ENCODE results near the gene ADGRG1.

ADGRG1 gene

GRCh38 chr16:57633383-57634064, 5.1 kb downstream of the ADGRG1 start:
- Histone ChIP-seq H3K27me3 (no peaks in the 10 kb centered on the region), H3K36me3 (no peaks in the 10 kb centered on the region), H3K4me3 (no peak overlapping the region), H3K4me2 (peak overlapping the region; percentile 35), H4K20me1 (no peaks in the 10 kb centered on the region), H3K9ac (no peak overlapping the region), H3K4me1 (peaks cover 84% of the 10 kb centered on the region), H3K27ac (peak overlapping the region; percentile 11), H3K9me3 (no peaks in the 10 kb centered on the region)
- TF ChIP-seq Cebpa-rat (IDR thresholded peaks at IDR 0.05): no peak

- TF ChIP-seq Cebpa-rat (IDR thresholded peaks at IDR 0.05): no peak
- H3K4me2 ChIP-seq: peak overlapping the region; percentile 35
- no peaks in the 10 kb centered on the region for H3K27me3 ChIP-seq
- H3K36me3 ChIP-seq: no peaks in the 10 kb centered on the region
- H4K20me1 ChIP-seq: no peaks in the 10 kb centered on the region
- H3K4me3 ChIP-seq: no peak overlapping the region
- no peak overlapping the region for H3K9ac ChIP-seq
- H3K4me1 ChIP-seq: peaks cover 84% of the 10 kb centered on the region
- peak overlapping the region; percentile 11 for H3K27ac ChIP-seq
- no peaks in the 10 kb centered on the region for H3K9me3 ChIP-seq
Measured at GRCh38 chr16:57634171-57634570, 5.7 kb downstream of the ADGRG1 start.

GRCh38 chr16:57635266-57636097, 7.1 kb downstream of the ADGRG1 start:
- H3K4me1 ChIP-seq: peaks cover 85% of the 10 kb centered on the region
- no peaks in the 10 kb centered on the region for H3K36me3 ChIP-seq
- H3K27ac ChIP-seq: no peak overlapping the region
- no peak for TF ChIP-seq Cebpa-rat (IDR thresholded peaks at IDR 0.05)
- no peaks in the 10 kb centered on the region for H3K9me3 ChIP-seq
- no peaks in the 10 kb centered on the region for H3K27me3 ChIP-seq
- H3K4me3 ChIP-seq: no peak overlapping the region
- H3K9ac ChIP-seq: no peak overlapping the region
- H4K20me1 ChIP-seq: no peaks in the 10 kb centered on the region
- peak overlapping the region; percentile 13; the same call in 1 of the 2 replicates for H3K4me2 ChIP-seq

GRCh38 chr16:57636184-57636583, 7.8 kb downstream of the ADGRG1 start:
- no peak overlapping the region for H3K4me2 ChIP-seq
- no peaks in the 10 kb centered on the region for H3K27me3 ChIP-seq
- no peak overlapping the region for H3K9ac ChIP-seq
- no peaks in the 10 kb centered on the region for H3K36me3 ChIP-seq
- no peaks in the 10 kb centered on the region for H3K9me3 ChIP-seq
- peaks cover 85% of the 10 kb centered on the region for H3K4me1 ChIP-seq
- H4K20me1 ChIP-seq: no peaks in the 10 kb centered on the region
- H3K4me3 ChIP-seq: no peak overlapping the region
- no peak for TF ChIP-seq Cebpa-rat (IDR thresholded peaks at IDR 0.05)
- no peak overlapping the region for H3K27ac ChIP-seq

- H3K27me3 ChIP-seq: no peaks in the 10 kb centered on the region
- peaks cover 85% of the 10 kb centered on the region for H3K4me1 ChIP-seq
- peak overlapping the region; percentile 88 for H3K4me2 ChIP-seq
- no peaks in the 10 kb centered on the region for H3K36me3 ChIP-seq
- no peak for TF ChIP-seq Cebpa-rat (IDR thresholded peaks at IDR 0.05)
- peak overlapping the region; percentile 52 for H3K9ac ChIP-seq
- H3K27ac ChIP-seq: peak overlapping the region; percentile 72
- H3K9me3 ChIP-seq: no peaks in the 10 kb centered on the region
- no peaks in the 10 kb centered on the region for H4K20me1 ChIP-seq
- H3K4me3 ChIP-seq: no peak overlapping the region
Measured at GRCh38 chr16:57637020-57637419, 8.6 kb downstream of the ADGRG1 start.

GRCh38 chr16:57637424-57637823, 9.0 kb downstream of the ADGRG1 start:
- peak overlapping the region; percentile 72 for H3K27ac ChIP-seq

DNA sequence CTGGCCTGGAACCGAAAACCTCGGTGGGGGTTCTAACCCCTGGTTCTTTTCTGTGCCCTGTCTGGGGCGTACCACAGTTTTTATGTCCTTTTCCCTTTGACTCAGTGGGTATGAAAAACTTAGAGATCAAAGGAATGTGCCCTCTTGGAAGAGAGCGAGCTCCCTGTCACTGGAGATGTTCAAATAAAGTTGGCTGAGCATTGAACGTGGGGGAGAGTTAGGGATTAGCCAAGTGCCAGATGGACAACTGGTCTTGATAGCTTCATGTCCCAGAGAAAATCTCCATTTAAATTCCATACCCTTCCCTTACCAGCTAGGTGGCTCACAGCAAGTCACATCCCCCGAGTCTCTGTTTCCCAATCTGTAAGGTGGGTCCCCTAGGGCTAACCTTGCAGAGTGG, 9.5 kb downstream of the ADGRG1 start:
- Histone ChIP-seq H3K27ac (peak overlapping the region; percentile 72), H3K4me1 (peaks cover 92% of the 10 kb centered on the region), H3K9ac (peak overlapping the region; percentile 52; the same call in 1 of the 2 replicates), H3K27me3 (no peaks in the 10 kb centered on the region), H3K9me3 (no peaks in the 10 kb centered on the region), H4K20me1 (no peaks in the 10 kb centered on the region), H3K36me3 (no peaks in the 10 kb centered on the region), H3K4me3 (no peak overlapping the region), H3K4me2 (peak overlapping the region; percentile 88)
- TF ChIP-seq Cebpa-rat (IDR thresholded peaks at IDR 0.05): no peak

More at GRCh38 chr16:57637424-57637823, 9.0 kb downstream of the ADGRG1 start:
- Histone ChIP-seq H3K4me3 (no peak overlapping the region), H3K36me3 (no peaks in the 10 kb centered on the region), H3K27me3 (no peaks in the 10 kb centered on the region), H4K20me1 (no peaks in the 10 kb centered on the region), H3K9ac (peak overlapping the region; percentile 52), H3K9me3 (no peaks in the 10 kb centered on the region), H3K4me2 (peak overlapping the region; percentile 88), H3K4me1 (peaks cover 87% of the 10 kb centered on the region)
- no peak for TF ChIP-seq Cebpa-rat (IDR thresholded peaks at IDR 0.05)

- H3K36me3 ChIP-seq: no peaks in the 10 kb centered on the region
- H3K27me3 ChIP-seq: no peaks in the 10 kb centered on the region
- peak overlapping the region; percentile 88 for H3K4me2 ChIP-seq
- no peaks in the 10 kb centered on the region for H3K9me3 ChIP-seq
- 0 out of 2 replicates have a peak overlapping the region, but pooled peaks have one; percentile 72 for H3K27ac ChIP-seq
- H3K4me1 ChIP-seq: peaks cover 97% of the 10 kb centered on the region
- no peak overlapping the region for H3K4me3 ChIP-seq
- no peaks in the 10 kb centered on the region for H4K20me1 ChIP-seq
- no peak overlapping the region for H3K9ac ChIP-seq
- TF ChIP-seq Cebpa-rat (IDR thresholded peaks at IDR 0.05): no peak
Measured at GRCh38 chr16:57638381-57638780, 10.0 kb downstream of the ADGRG1 start.

DNA sequence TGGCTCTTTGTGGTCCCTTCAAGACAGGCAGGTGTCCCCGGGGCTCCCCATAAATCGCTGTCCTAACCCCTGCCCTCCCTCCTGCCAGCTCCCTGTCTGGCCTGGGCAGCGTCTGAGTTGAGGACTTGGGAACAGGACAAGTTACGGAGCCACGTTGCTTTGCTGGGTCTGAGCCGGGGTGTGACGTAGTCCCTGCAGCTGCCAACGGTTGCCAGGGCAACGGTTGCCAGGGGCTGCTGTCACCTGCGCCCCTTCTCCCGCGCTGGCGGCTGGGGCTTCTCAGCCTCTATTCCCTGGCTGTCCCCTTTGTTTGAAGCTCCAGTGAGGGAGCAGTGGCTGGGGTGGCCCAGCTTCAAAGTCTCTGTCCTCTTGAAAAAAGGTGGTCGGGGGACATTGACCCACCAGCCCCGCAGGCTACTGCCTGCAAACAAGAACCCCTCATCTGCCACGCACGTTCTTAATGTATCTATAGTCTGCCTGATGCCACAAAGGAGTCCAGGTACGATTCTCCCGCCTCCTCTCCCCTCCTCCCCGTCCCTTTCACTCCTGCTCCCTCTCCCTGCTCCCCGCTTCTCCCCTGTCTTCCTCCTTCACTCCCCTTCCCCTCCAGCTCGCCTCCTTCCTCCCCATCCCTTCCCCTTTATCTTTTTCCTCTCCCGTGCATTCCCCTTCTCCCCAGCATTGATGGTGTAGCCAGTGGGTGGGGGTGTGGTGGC, 10.9 kb downstream of the ADGRG1 start:
- Histone ChIP-seq H4K20me1 (no peaks in the 10 kb centered on the region), H3K4me2 (peak overlapping the region; percentile 88), H3K4me1 (peaks cover 95% of the 10 kb centered on the region), H3K27me3 (no peaks in the 10 kb centered on the region), H3K4me3 (peak overlapping the region; percentile 45; the same call in 1 of the 2 replicates), H3K36me3 (no peaks in the 10 kb centered on the region), H3K9me3 (no peaks in the 10 kb centered on the region), H3K27ac (peak overlapping the region; percentile 97), H3K9ac (0 out of 2 replicates have a peak overlapping the region, but pooled peaks have one; percentile 3)
- no peak for TF ChIP-seq Cebpa-rat (IDR thresholded peaks at IDR 0.05)

Measured in BLaER1 (cell line).